Esophagus muscularis mucosa (tissue), 4 donors: ENCODE data around the gene EMC10. TPM values are rescaled to one million over a fixed set of nuclear protein-coding genes. Genes with fewer than 3 reads are reported as not detected.

Experiments used
- DNase-seq: peaks from one replicate; pipeline ENCODE4 v3.0.0-alpha.2; 2017; ENCODE audit errors: extremely low spot score
- H3K27ac ChIP-seq, 4 donors: fragments of 200-600 bp; sonication (generic); replicated peaks in 1 of 4; 1 replicate in 3 of 4; 2 replicates in 1 of 4; pipeline ENCODE4 v1.5.1; 2016 to 2019; ENCODE audit warnings: mild to moderate bottlenecking in 1 of 4
- H3K27me3 ChIP-seq, 4 donors: fragments of 200-600 bp; sonication (generic); one replicate each; pipeline versions ENCODE4 v1.5.1 to v1.6.0; 2016 to 2019
- H3K36me3 ChIP-seq, 4 donors: fragments of 200-600 bp; sonication (generic); one replicate each; pipeline ENCODE4 v1.5.1; 2016 to 2019
- H3K4me1 ChIP-seq, 4 donors: fragments of 200-600 bp; sonication (generic); one replicate each; pipeline ENCODE4 v1.5.1; 2016 to 2019
- H3K4me3 ChIP-seq, 4 donors: fragments of 200-600 bp; sonication (generic); 1 replicate in 2 of 4; 2 replicates in 2 of 4; pipeline ENCODE4 v1.5.1; 2016 to 2019; ENCODE audit warnings: mild to moderate bottlenecking in 4 of 4, moderate library complexity in 1 of 4
- H3K9me3 ChIP-seq, 4 donors: fragments of 200-600 bp; sonication (generic); 1 replicate in 3 of 4; 2 replicates in 1 of 4; pipeline ENCODE4 v1.5.1; 2016 to 2019
- CTCF ChIP-seq, 3 experiments: fragments of 200-600 bp in 2 of 3; fragments of 450-650 bp in 1 of 3; sonication (generic) in 2 of 3; IDR thresholded peaks; one replicate each; pipeline ENCODE4 v1.5.1; 2017 to 2019; ENCODE audit warnings: antibody characterized with exemption in 3 of 3, mild to moderate bottlenecking in 2 of 3, moderate library complexity in 1 of 3
- EP300 ChIP-seq: sonication (generic); formaldehyde crosslinking; IDR thresholded peaks from one replicate; pipeline ENCODE4 v1.6.1; 2017; ENCODE audit warnings: antibody characterized with exemption
- POLR2A ChIP-seq: fragments of 450-650 bp; IDR thresholded peaks from one replicate; pipeline ENCODE4 v1.6.1; 2017; ENCODE audit warnings: antibody characterized with exemption, moderate library complexity, mild to moderate bottlenecking, low read depth
- POLR2AphosphoS5 ChIP-seq, 2 donors: sonication (generic); formaldehyde crosslinking; IDR thresholded peaks; one replicate each; pipeline ENCODE4 v1.6.1; 2017; ENCODE audit warnings: antibody characterized with exemption in 2 of 2
- WGBS: methylation state at CpG from one replicate; pipeline ENCODE4 v1.1.5; 2018; 5-methylcytosine and 5-hydroxymethylcytosine counted together
- intact Hi-C: fragments of 100-400 bp; cut with DNase I; formaldehyde crosslinking; loops from one replicate; pipeline ENCODE4 v1.15.1; 2023
- total RNA-seq, 4 donors: library from RNA; depleted of rRNA; stranded (reverse); fragments of >200 nt; gene quantifications; one replicate each; pipeline versions ENCODE4 v1.1.0 to v1.2.1, GENCODE V29; 2016

EMC10 gene
- total RNA-seq, 4 donors from 2014 or later: 41.1 to 79.1 (median 59.7) TPM

- intact Hi-C loops: no loop called here
- Histone ChIP-seq H3K9me3 (no peaks in the 10 kb centered on the region), H3K36me3 (peaks cover 16 to 25% (median 24%) of the 10 kb centered on the region in 4 donors), H3K4me3 (peak overlapping the region; percentile 79 to 96 (median 82)), H3K27ac (peak overlapping the region; percentile 70 to 81 (median 74)), H3K4me1 (peaks cover 18 to 34% (median 24%) of the 10 kb centered on the region in 4 donors), H3K27me3 (no peaks in the 10 kb centered on the region)
- no peak for DNase-seq
- 86% methylated on average over 18 of the region's 29 CpGs for WGBS
- TF ChIP-seq EP300 (no peak), POLR2AphosphoS5 (IDR thresholded peaks at IDR 0.05) (no peak), CTCF (IDR thresholded peaks at IDR 0.05) (no peak), POLR2A (no peak)
These were observed 527 bp upstream of the EMC10 start for GRCh38 chr19:50475736-50476223.

- intact Hi-C loops: no loop called here
- peak overlapping the region; percentile 70 to 81 (median 74) for H3K27ac ChIP-seq
These were observed 566 bp downstream of the EMC10 start for GRCh38 chr19:50476907-50477238.

GRCh38 chr19:50477751-50478515, 1.6 kb downstream of the EMC10 start:
- no peak overlapping the region for H3K4me3 ChIP-seq
- H3K27ac ChIP-seq: no peak overlapping the region
- TF ChIP-seq EP300 (no peak), CTCF (IDR thresholded peaks at IDR 0.05) (no peak), POLR2A (no peak), POLR2AphosphoS5 (IDR thresholded peaks at IDR 0.05) (no peak)
- H3K9me3 ChIP-seq: no peaks in the 10 kb centered on the region
- intact Hi-C loops: no loop called here
- H3K4me1 ChIP-seq: peaks cover 18 to 34% (median 24%) of the 10 kb centered on the region in 4 donors
- peaks cover 22 to 47% (median 46%) of the 10 kb centered on the region in 4 donors for H3K36me3 ChIP-seq
- no peaks in the 10 kb centered on the region for H3K27me3 ChIP-seq
- no peak for DNase-seq
- 84% methylated on average over 16 of the region's 17 CpGs for WGBS

More at GRCh38 chr19:50476907-50477238, 566 bp downstream of the EMC10 start:
- Histone ChIP-seq H3K4me3 (peak overlapping the region; percentile 79 to 96 (median 82)), H3K4me1 (peaks cover 18 to 34% (median 24%) of the 10 kb centered on the region in 4 donors), H3K36me3 (peaks cover 17 to 36% (median 35%) of the 10 kb centered on the region in 4 donors), H3K27me3 (no peaks in the 10 kb centered on the region), H3K9me3 (no peaks in the 10 kb centered on the region)
- no peak for TF ChIP-seq POLR2AphosphoS5 (IDR thresholded peaks at IDR 0.05)
- TF ChIP-seq EP300: no peak
- WGBS: 22% methylated on average over 20 of the region's 20 CpGs
- DNase-seq: no peak

GRCh38 chr19:50478901-50479715, 2.8 kb downstream of the EMC10 start:
- no peak overlapping the region for H3K4me3 ChIP-seq
- peaks cover 22 to 56% (median 53%) of the 10 kb centered on the region in 4 donors for H3K36me3 ChIP-seq
- no peak overlapping the region for H3K27ac ChIP-seq
- no peak for DNase-seq
- H3K9me3 ChIP-seq: no peaks in the 10 kb centered on the region
- no peaks in the 10 kb centered on the region for H3K27me3 ChIP-seq
- peak in 1 of 3 experiments; percentile 33 for TF ChIP-seq CTCF (IDR thresholded peaks at IDR 0.05)
- no peak for TF ChIP-seq EP300
- H3K4me1 ChIP-seq: peaks cover 18 to 34% (median 24%) of the 10 kb centered on the region in 4 donors
- intact Hi-C loops: no loop called here
- 81% methylated on average over 19 of the region's 19 CpGs for WGBS

GRCh38 chr19:50479761-50480251, 3.5 kb downstream of the EMC10 start:
- no peak for DNase-seq
- Histone ChIP-seq H3K4me1 (peaks cover 18 to 34% (median 24%) of the 10 kb centered on the region in 4 donors), H3K27me3 (no peaks in the 10 kb centered on the region), H3K9me3 (no peaks in the 10 kb centered on the region), H3K27ac (no peak overlapping the region), H3K36me3 (peaks cover 22 to 63% (median 56%) of the 10 kb centered on the region in 4 donors), H3K4me3 (no peak overlapping the region)
- intact Hi-C loops: no loop called here
- 89% methylated on average over 8 of the region's 16 CpGs for WGBS
- TF ChIP-seq POLR2AphosphoS5 (IDR thresholded peaks at IDR 0.05) (no peak), EP300 (no peak), POLR2A (no peak), CTCF (IDR thresholded peaks at IDR 0.05) (no peak)
